ENCODE data around the gene EXOSC7. TPM values are rescaled to one million over a fixed set of nuclear protein-coding genes. Genes with fewer than 3 reads are reported as not detected.
A peak's percentile ranks its signal among the peaks of the same experiment; 100 is the strongest.
"Not testable (repeated sequence)": the region's sequence is repeated elsewhere in the genome, so short reads cannot be mapped to it uniquely, and the experiment has no call there.

EXOSC7 gene
- total RNA-seq, 2 experiments from 2014 or later = 35.8 to 40.2 TPM

- H3K9me3 Mint-ChIP-seq = no peaks in the 10 kb centered on the region
- peaks cover 71% of the 10 kb centered on the region for H3K4me1 Mint-ChIP-seq
- POLR2A ChIA-PET = no interaction called here
- H3K27ac Mint-ChIP-seq = peak overlapping the region; percentile 73
- DNase-seq = no peak
- CTCF ChIA-PET = no interaction called here
- H3K36me3 Mint-ChIP-seq (ENCODE audit: low read depth) = peaks cover 15% of the 10 kb centered on the region
- H3K27me3 Mint-ChIP-seq = no peaks in the 10 kb centered on the region
- no peak overlapping the region for H3K4me3 Mint-ChIP-seq
These were observed 7.6 kb upstream of the EXOSC7 start for GRCh38 chr3:44968447-44968858.

DNA sequence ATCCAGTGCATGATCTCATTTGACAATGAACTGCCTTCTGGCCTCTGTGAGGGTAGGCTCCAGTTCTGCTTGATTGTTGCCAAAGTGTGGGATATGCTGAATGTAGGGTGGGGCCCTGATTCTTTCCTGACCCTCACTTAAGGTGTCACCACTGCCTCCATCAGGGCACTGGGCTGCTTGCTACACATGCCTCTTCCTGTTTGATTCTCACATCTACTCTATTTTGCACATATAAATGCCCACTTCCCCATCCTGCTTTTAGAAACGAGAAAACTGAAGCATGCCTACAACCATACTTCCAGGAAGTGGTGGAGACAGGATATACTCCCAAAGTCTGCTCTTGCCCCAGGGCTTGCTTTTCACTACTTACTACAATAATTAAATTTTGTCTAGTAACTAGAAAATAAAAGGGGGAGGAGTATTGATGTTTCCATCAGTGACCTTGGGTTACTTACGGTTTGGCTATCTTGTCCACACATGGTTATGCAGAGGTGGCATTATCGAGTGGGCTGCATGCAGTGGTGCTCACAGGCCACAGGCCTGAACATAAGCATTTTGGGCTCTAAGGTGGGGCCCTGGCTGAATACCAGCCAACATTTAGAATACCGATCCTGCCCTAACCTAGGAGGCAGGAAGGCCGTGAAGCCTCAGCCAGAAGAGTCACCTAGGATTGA lies 6.8 kb upstream of the EXOSC7 start:
- DNase-seq = peak; percentile 14
- Mint-ChIP-seq H3K27ac (peak overlapping the region; percentile 73), H3K27me3 (no peaks in the 10 kb centered on the region), H3K9me3 (no peaks in the 10 kb centered on the region), H3K4me1 (peaks cover 73% of the 10 kb centered on the region), H3K4me3 (no peak overlapping the region), H3K36me3 (ENCODE audit: low read depth) (peaks cover 15% of the 10 kb centered on the region)
- ChIA-PET POLR2A (no interaction called here), CTCF (no interaction called here)

- POLR2A ChIA-PET = no interaction called here
- CTCF ChIA-PET = no interaction called here
These were observed 6.2 kb upstream of the EXOSC7 start for GRCh38 chr3:44969828-44970179.

GRCh38 chr3:44970926-44971490 lies 5.0 kb upstream of the EXOSC7 start:
- ChIA-PET POLR2A (no interaction called here), CTCF (interaction anchor here (1.8 kb wide), 1 partner anchor 15 kb away, joined by 4 read pairs; no protein-coding TSS in a partner anchor)
- Mint-ChIP-seq H3K36me3 (ENCODE audit: low read depth) (peaks cover 15% of the 10 kb centered on the region), H3K4me1 (peaks cover 75% of the 10 kb centered on the region), H3K9me3 (no peaks in the 10 kb centered on the region), H3K4me3 (no peak overlapping the region), H3K27ac (peak overlapping the region; percentile 19), H3K27me3 (no peaks in the 10 kb centered on the region)
- DNase-seq = no peak

More at GRCh38 chr3:44969828-44970179, 6.2 kb upstream of the EXOSC7 start:
- Mint-ChIP-seq H3K27me3 (no peaks in the 10 kb centered on the region), H3K4me1 (peaks cover 77% of the 10 kb centered on the region), H3K4me3 (no peak overlapping the region), H3K9me3 (no peaks in the 10 kb centered on the region), H3K27ac (peak overlapping the region; percentile 37), H3K36me3 (ENCODE audit: low read depth) (peaks cover 15% of the 10 kb centered on the region)
- DNase-seq = no peak

DNA sequence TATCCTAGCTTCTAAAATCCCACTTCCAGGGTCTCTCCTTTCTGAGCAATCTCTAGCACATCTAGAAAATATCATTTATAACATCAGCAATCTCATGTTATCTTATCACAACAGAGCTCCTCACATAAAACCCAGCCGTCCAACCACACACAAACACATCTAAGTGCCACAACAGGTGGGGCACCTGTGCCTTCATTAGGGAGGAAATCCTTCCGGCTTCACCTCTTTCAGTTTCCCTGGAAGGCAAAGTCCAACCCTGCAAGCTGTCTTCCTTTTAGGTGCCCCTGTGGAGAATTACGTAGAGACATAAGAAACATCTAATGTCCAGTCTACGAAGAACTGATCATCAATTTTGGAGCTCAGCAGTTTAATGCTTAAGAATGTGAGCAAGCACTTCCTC lies 1.6 kb upstream of the EXOSC7 start:
- no peak for DNase-seq
- peaks cover 64% of the 10 kb centered on the region for H3K4me1 Mint-ChIP-seq
- peaks cover 12% of the 10 kb centered on the region for H3K36me3 Mint-ChIP-seq (ENCODE audit: low read depth)
- ChIA-PET POLR2A (no interaction called here), CTCF (interaction anchor here (0.9 kb wide), 1 partner anchor 170 kb away, joined by 3 read pairs; no protein-coding TSS in a partner anchor)
- peak overlapping the region; percentile 96 for H3K4me3 Mint-ChIP-seq
- H3K9me3 Mint-ChIP-seq = no peaks in the 10 kb centered on the region
- no peaks in the 10 kb centered on the region for H3K27me3 Mint-ChIP-seq
- H3K27ac Mint-ChIP-seq = no peak overlapping the region

DNA sequence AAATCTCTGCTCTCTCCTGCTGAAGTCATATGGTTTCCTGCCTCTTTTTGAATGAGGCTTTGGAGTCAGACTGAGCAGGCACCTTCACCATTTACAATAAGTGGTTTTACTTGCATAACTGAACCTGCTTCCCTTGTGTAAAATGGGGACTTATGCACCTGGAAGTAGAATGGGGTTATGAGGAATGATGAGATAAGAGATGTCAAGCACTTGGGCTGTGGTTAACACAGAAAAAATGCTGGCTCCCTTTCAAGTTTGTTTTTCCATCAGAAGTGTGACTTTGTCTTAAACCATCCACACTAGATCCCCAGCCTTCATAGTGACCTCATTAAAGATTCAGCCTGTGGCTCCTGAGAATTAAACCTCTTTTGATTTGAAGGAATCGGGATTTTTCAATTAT lies 5.2 kb downstream of the EXOSC7 start:
- DNase-seq = no peak
- Mint-ChIP-seq H3K36me3 (ENCODE audit: low read depth) (peaks cover 16% of the 10 kb centered on the region), H3K4me3 (no peak overlapping the region), H3K27ac (no peak overlapping the region), H3K9me3 (no peaks in the 10 kb centered on the region), H3K4me1 (peaks cover 76% of the 10 kb centered on the region), H3K27me3 (no peaks in the 10 kb centered on the region)
- ChIA-PET CTCF (interaction anchor here (1.4 kb wide), 1 partner anchor 11 kb away, joined by 4 read pairs; no protein-coding TSS in a partner anchor), POLR2A (no interaction called here)

GRCh38 chr3:44981751-44982150 lies 5.7 kb downstream of the EXOSC7 start:
- Mint-ChIP-seq H3K4me1 (peaks cover 76% of the 10 kb centered on the region), H3K9me3 (no peaks in the 10 kb centered on the region), H3K36me3 (ENCODE audit: low read depth) (peaks cover 17% of the 10 kb centered on the region), H3K4me3 (no peak overlapping the region), H3K27ac (peak overlapping the region; percentile 44), H3K27me3 (no peaks in the 10 kb centered on the region)
- no peak for DNase-seq
- POLR2A ChIA-PET = no interaction called here
- CTCF ChIA-PET = interaction anchor here (0.9 to 1.4 kb wide), 2 partner anchors 11 to 16 kb away, joined by 3 to 4 read pairs; no protein-coding TSS in a partner anchor

DNA sequence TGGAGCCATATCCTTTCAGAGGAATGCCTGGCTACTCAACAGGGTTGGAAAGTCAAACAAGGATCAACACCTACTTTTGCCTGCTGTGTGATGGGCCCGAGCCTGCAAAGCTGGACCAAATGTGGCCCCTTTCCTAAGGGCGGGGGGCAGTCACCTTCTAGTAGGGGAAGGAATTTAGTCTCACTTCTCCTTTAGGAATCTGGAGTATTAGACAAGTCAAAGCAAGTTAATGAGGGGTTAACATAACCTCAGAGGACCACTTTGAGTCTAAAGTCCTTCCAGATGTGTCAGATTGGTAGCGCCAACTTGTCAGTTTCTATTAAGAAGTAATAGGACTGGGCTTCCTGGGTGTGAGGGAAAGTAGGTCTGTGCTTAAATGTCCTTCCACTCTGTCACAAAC lies 6.8 kb downstream of the EXOSC7 start:
- peaks cover 71% of the 10 kb centered on the region for H3K4me1 Mint-ChIP-seq
- ChIA-PET CTCF (interaction anchor here (0.9 to 1.9 kb wide), 4 partner anchors 9 to 23 kb away, joined by 3 to 8 read pairs (median 4); no protein-coding TSS in a partner anchor), POLR2A (no interaction called here)
- DNase-seq = no peak
- no peak overlapping the region for H3K4me3 Mint-ChIP-seq
- H3K27me3 Mint-ChIP-seq = no peaks in the 10 kb centered on the region
- no peaks in the 10 kb centered on the region for H3K9me3 Mint-ChIP-seq
- H3K36me3 Mint-ChIP-seq (ENCODE audit: low read depth) = peaks cover 15% of the 10 kb centered on the region
- H3K27ac Mint-ChIP-seq = no peak overlapping the region

GRCh38 chr3:44983484-44983941 lies 7.5 kb downstream of the EXOSC7 start:
- Mint-ChIP-seq H3K4me3 (no peak overlapping the region), H3K27me3 (no peaks in the 10 kb centered on the region), H3K9me3 (no peaks in the 10 kb centered on the region), H3K36me3 (ENCODE audit: low read depth) (peaks cover 14% of the 10 kb centered on the region), H3K4me1 (peaks cover 66% of the 10 kb centered on the region), H3K27ac (no peak overlapping the region)
- ChIA-PET CTCF (interaction anchor here (1.7 to 1.9 kb wide), 2 partner anchors 9 to 22 kb away, joined by 4 to 8 read pairs; no protein-coding TSS in a partner anchor), POLR2A (no interaction called here)
- no peak for DNase-seq

DNA sequence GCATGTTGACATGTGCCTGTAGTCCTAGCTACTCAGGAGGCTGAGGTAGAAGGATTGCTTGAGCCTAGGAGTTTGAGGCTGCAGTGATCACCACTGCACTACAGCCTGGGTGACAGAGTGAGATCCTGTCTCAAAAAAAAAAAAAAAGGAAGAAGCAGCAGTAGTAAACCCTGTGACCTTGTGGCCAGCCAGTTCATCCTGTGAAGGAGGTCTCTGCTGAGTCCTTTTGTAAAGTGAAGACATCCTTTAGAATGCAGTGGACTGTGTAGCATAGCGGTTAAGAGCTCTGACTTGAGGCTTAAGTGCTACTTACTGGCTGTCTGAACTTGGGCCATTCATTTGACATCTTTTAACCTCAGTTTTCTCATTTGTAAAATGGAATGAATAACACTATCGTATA lies 8.3 kb downstream of the EXOSC7 start:
- no peaks in the 10 kb centered on the region for H3K9me3 Mint-ChIP-seq
- DNase-seq = no peak
- CTCF ChIA-PET = interaction anchor here (1.5 to 1.9 kb wide), 3 partner anchors 8 to 21 kb away, joined by 4 to 8 read pairs (median 7); no protein-coding TSS in a partner anchor
- H3K27ac Mint-ChIP-seq = no peak overlapping the region
- H3K4me3 Mint-ChIP-seq = no peak overlapping the region
- POLR2A ChIA-PET = no interaction called here
- peaks cover 61% of the 10 kb centered on the region for H3K4me1 Mint-ChIP-seq
- no peaks in the 10 kb centered on the region for H3K27me3 Mint-ChIP-seq
- H3K36me3 Mint-ChIP-seq (ENCODE audit: low read depth) = peaks cover 19% of the 10 kb centered on the region

- DNase-seq, H3K27ac Mint-ChIP-seq, POLR2A ChIA-PET, H3K9me3 Mint-ChIP-seq, H3K4me3 Mint-ChIP-seq, H3K27me3 Mint-ChIP-seq: not testable (repeated sequence)
- CTCF ChIA-PET = interaction anchor here (1.0 kb wide), 1 partner anchor 9 kb away, joined by 3 read pairs; no protein-coding TSS in a partner anchor
- Mint-ChIP-seq H3K4me1 (peaks cover 56% of the 10 kb centered on the region), H3K36me3 (ENCODE audit: low read depth) (peaks cover 25% of the 10 kb centered on the region)
These were observed 10.3 kb downstream of the EXOSC7 start for GRCh38 chr3:44986330-44986729.

DNA sequence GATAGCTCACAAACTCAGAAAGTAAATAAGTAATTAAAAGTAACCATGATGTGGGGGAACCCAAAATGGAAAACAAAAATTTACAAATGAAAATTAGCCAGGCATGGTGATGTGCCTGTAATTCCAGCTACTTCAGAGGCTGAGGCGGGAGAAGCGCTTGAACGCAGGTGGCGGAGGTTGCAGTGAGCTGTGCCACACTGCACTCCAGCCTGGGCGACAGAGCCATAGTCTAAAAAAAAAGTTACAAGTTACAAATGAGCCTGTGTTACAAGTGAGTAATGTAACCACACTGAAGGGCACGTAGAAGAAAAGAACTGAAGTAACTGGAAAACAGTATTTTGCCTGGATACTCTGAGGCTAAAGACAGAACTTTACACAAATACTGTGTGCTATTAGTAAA lies 11.3 kb downstream of the EXOSC7 start:
- DNase-seq = no peak
- Mint-ChIP-seq H3K9me3 (no peaks in the 10 kb centered on the region), H3K36me3 (ENCODE audit: low read depth) (peaks cover 32% of the 10 kb centered on the region), H3K27me3 (no peaks in the 10 kb centered on the region), H3K4me1 (peaks cover 56% of the 10 kb centered on the region), H3K27ac (no peak overlapping the region), H3K4me3 (no peak overlapping the region)
- POLR2A ChIA-PET = no interaction called here
- CTCF ChIA-PET = interaction anchor here (0.6 to 1.7 kb wide), 4 partner anchors 10 to 799 kb away, joined by 3 to 4 read pairs (median 3); no protein-coding TSS in a partner anchor

DNA sequence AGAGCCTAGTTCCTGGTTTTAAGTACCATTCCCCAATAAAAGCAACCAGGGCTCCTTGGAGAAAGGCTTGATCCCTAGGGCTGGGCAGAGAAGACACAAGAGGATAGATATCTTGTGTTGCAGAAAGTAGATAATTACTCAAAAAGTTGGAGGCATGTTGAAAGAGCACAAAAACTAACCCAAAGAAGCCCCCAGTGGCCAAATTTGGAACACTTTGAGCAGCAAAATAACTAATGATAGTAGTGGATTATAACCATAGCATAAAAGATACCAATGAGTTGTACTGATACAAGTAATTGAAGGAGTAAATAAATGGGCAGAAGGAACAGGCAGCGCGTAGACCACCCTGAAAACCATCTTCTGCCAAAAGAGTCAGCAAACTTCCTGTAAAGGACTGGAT lies 12.0 kb downstream of the EXOSC7 start:
- no peaks in the 10 kb centered on the region for H3K9me3 Mint-ChIP-seq
- H3K4me3 Mint-ChIP-seq = no peak overlapping the region
- ChIA-PET POLR2A (no interaction called here), CTCF (interaction anchor here (1.7 kb wide), 1 partner anchor 17 kb away, joined by 4 read pairs; no protein-coding TSS in a partner anchor)
- H3K27me3 Mint-ChIP-seq = no peaks in the 10 kb centered on the region
- peaks cover 38% of the 10 kb centered on the region for H3K36me3 Mint-ChIP-seq (ENCODE audit: low read depth)
- no peak overlapping the region for H3K27ac Mint-ChIP-seq
- peaks cover 55% of the 10 kb centered on the region for H3K4me1 Mint-ChIP-seq
- no peak for DNase-seq
